ENCODE measurements around the gene PVALEF. TPM values are rescaled to one million over a fixed set of nuclear protein-coding genes. Genes with fewer than 3 reads are reported as not detected.

PVALEF gene
- total RNA-seq, 3 donors from 2014 or later, result not detected

DNA sequence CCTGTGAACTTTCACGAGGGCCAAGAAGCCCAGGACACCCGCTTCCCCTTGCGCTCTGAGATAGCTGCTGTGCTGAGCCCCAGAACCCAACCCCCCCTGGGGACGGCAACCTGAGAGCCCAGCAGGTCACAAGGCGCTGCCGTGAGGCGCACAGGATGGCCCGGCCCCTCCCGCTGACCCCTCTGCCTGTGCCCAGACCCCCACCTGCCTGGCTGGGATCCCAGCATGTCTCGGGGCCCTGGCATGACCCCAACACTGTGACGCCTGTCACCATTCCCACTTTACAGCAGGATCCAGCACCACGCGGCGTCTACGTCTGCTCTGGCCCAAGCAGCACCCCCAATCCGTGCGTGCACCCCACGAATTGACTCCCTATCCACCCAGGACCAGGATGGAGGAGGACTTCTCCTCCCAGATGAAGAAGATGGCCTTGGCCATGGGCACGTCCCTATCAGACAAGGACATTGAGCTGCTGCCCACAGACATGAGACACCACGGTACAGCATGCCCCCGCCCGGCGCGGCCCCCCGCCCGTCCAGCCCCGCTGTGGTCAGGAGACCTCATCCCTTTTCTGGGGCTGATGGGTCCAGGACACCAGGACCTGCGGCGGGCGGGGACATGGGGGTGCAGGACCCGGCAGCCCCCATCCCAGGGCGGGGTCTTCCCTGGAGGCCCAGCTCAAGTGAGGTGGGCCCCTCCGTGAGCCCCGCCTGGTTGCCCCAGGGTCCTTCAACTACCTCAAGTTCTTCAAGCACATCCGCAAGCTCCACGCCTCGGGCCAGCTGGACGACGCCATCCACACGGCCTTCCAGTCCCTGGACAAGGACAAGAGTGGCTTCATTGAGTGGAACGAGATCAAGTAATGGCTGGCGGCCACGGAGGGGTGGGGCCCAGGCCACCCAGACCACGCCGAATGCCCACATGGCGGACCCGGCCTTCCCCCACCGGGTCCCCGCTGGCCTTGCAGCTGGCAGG, 15.8 kb downstream of the PVALEF start:
- intact Hi-C loops (cut with DNase I, micrococcal nuclease), result no loop called here
- Histone ChIP-seq H3K4me1 (ENCODE audit: low read depth) (no peaks in the 10 kb centered on the region), H3K36me3 (ENCODE audit: low read depth) (no peaks in the 10 kb centered on the region), H3K9me3 (no peaks in the 10 kb centered on the region), H3K4me3 (no peak overlapping the region)
- ATAC-seq, result no peak
- no peak for DNase-seq
- no peak for TF ChIP-seq CTCF (IDR thresholded peaks at IDR 0.05)

DNA sequence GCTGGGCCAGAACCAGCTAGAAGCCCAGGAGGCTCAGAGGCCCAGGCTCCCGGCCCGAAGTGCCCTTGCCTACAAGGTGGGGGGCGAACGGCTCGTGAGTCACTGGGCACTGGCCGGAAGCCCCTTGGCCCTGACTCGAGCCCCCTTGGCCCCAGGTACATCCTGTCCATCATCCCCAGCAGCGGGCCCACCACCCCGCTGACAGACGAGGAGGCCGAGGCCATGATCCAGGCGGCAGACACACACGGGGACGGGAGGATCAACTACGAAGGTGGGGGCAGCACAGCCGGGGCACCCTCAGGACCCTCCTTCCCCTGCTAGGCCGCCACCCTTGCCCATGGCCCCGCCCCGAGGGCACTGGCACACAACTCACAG, 16.5 kb downstream of the PVALEF start:
- no peaks in the 10 kb centered on the region for H3K4me1 ChIP-seq (ENCODE audit: low read depth)
- ATAC-seq, result no peak
- H3K36me3 ChIP-seq (ENCODE audit: low read depth), result no peaks in the 10 kb centered on the region
- DNase-seq, result no peak
- no peaks in the 10 kb centered on the region for H3K9me3 ChIP-seq
- intact Hi-C loops (cut with DNase I, micrococcal nuclease), result no loop called here
- no peak for TF ChIP-seq CTCF (IDR thresholded peaks at IDR 0.05)
- no peak overlapping the region for H3K4me3 ChIP-seq

DNA sequence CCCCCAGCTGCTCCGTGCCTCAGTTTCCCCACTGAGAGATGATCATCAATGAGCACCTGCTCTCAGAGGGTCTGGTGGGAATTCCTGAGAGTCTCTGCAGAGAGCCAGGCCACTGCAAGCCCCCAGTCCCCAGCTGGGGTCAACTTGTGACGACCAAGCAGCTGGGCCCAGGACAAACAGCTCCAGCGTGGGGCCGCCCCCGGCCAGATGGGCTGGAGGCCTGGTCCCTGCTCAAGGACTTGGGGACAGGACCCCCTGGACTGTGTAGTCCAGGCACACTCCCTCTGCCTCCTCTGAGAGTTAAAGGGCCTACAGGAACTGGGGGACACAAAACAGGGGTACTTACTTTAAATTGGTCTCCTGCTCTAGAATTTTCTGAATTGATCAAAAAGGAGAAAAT, 17.3 kb downstream of the PVALEF start:
- Histone ChIP-seq H3K36me3 (ENCODE audit: low read depth) (no peaks in the 10 kb centered on the region), H3K4me3 (no peak overlapping the region), H3K4me1 (ENCODE audit: low read depth) (no peaks in the 10 kb centered on the region), H3K9me3 (no peaks in the 10 kb centered on the region)
- no peak for DNase-seq
- intact Hi-C loops (cut with DNase I, micrococcal nuclease), result no loop called here
- no peak for ATAC-seq
- no peak for TF ChIP-seq CTCF (IDR thresholded peaks at IDR 0.05)

DNA sequence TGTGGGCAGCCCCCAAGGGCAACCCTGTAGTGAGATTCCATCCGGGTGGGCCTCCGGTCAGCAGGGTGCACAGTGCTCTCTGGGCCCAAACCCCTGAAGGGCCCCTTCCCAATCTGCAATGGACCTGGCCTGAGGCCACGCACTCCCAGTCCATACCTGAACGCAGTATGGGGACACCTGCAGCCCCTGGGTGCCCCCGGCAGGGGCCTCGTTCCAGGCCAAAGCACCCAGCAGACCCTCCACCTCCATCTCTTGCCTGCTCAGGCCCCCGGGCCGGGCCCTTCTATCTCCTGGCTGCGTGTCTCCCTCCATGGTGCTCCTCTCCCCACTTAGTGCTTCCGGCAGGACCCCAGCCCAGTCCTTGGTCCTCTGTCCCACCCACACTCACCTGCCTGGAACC, 18.0 kb downstream of the PVALEF start:
- Histone ChIP-seq H3K4me3 (no peak overlapping the region), H3K9me3 (no peaks in the 10 kb centered on the region), H3K4me1 (ENCODE audit: low read depth) (no peaks in the 10 kb centered on the region), H3K36me3 (ENCODE audit: low read depth) (no peaks in the 10 kb centered on the region)
- DNase-seq, result no peak
- intact Hi-C loops (cut with DNase I, micrococcal nuclease), result no loop called here
- no peak for ATAC-seq
- TF ChIP-seq CTCF (IDR thresholded peaks at IDR 0.05), result no peak

DNA sequence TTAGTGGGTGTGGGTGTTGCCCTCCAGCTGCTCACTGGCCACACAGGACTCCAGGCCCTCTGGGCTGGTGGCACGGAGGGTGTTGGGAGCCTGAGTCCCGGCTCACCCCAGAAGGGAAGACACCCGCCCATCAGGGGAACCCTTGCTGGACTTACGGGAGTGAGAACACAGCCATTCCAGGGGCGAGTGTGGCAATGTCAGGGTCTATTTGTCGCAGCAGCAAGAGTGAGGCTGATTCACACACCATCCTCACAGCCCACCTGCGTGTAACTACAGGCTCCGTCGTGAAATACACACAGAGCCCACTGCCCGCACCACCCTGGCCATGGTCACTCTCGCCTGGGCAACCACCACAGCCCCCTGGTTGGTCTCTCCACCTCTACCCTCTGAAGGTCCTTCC, 18.5 kb downstream of the PVALEF start:
- Histone ChIP-seq H3K36me3 (ENCODE audit: low read depth) (no peaks in the 10 kb centered on the region), H3K4me1 (ENCODE audit: low read depth) (no peaks in the 10 kb centered on the region), H3K9me3 (no peaks in the 10 kb centered on the region), H3K4me3 (no peak overlapping the region)
- TF ChIP-seq CTCF (IDR thresholded peaks at IDR 0.05), result no peak
- DNase-seq (no peak), ATAC-seq (no peak)
- intact Hi-C loops (cut with DNase I, micrococcal nuclease), result no loop called here
